ENCODE measurements around the gene RREB1.

DNA sequence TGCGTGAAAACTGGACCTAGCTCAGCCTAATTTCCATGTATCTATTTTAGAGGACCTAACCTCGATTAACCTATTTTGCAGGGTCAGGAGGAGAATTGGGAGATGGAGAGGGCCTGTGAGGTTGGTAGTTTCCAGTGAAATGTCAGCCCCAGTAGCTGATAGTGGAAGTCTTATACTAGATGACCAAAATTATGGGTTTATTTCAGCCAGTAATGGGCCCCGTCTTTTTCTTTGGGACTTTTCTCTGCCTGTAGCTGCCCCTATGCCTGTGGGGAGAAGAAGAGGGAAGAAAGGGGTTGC is 37.8 kb downstream of the RREB1 start:
- no peak for TF ChIP-seq EZH2 (IDR thresholded peaks at IDR 0.05; ENCODE audit: insufficient read depth, low read length)
- TF ChIP-seq, protein P1, sequence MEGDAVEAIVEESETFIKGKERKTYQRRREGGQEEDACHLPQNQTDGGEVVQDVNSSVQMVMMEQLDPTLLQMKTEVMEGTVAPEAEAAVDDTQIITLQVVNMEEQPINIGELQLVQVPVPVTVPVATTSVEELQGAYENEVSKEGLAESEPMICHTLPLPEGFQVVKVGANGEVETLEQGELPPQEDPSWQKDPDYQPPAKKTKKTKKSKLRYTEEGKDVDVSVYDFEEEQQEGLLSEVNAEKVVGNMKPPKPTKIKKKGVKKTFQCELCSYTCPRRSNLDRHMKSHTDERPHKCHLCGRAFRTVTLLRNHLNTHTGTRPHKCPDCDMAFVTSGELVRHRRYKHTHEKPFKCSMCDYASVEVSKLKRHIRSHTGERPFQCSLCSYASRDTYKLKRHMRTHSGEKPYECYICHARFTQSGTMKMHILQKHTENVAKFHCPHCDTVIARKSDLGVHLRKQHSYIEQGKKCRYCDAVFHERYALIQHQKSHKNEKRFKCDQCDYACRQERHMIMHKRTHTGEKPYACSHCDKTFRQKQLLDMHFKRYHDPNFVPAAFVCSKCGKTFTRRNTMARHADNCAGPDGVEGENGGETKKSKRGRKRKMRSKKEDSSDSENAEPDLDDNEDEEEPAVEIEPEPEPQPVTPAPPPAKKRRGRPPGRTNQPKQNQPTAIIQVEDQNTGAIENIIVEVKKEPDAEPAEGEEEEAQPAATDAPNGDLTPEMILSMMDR (IDR thresholded peaks at IDR 0.05; ENCODE audit: insufficient read depth, low read depth, low read length) = no peak
